Omental fat pad (tissue), 4 donors: Measurements from ENCODE around the gene ESRRA. TPM values are rescaled to one million over a fixed set of nuclear protein-coding genes. Genes with fewer than 3 reads are reported as not detected.
"Not testable (repeated sequence)": the region's sequence is repeated elsewhere in the genome, so short reads cannot be mapped to it uniquely, and the experiment has no call there.

ENCODE experiments used
- ATAC-seq: fragments of 150-250 bp; one replicate; pipeline ENCODE4 v1.9.1; 2016; ENCODE audit warnings: mild to moderate bottlenecking, moderate library complexity; ENCODE audit not compliant: low FRiP score
- DNase-seq: peaks from one replicate; pipeline ENCODE4 v3.0.0-alpha.2; 2019; ENCODE audit warnings: low spot score
- CTCF ChIP-seq, 3 donors: fragments of 450-650 bp; IDR thresholded peaks; one replicate each; pipeline ENCODE4 v1.5.1; 2016 to 2017; ENCODE audit warnings: antibody characterized with exemption in 3 of 3, mild to moderate bottlenecking in 3 of 3, moderate library complexity in 2 of 3
- total RNA-seq, 4 donors: library from RNA; depleted of rRNA; stranded (reverse); fragments of >200 nt; gene quantifications; one replicate each; pipeline ENCODE4 v1.1.0, GENCODE V29; 2016

Gene ESRRA
- total RNA-seq, 4 donors from 2014 or later = 32.1 to 50.8 (median 44.6) TPM

GRCh38 chr11:64312947-64313346, 7.6 kb downstream of the ESRRA start:
- no peak for ATAC-seq

GRCh38 chr11:64313491-64314145, 8.3 kb downstream of the ESRRA start:
- TF ChIP-seq CTCF (IDR thresholded peaks at IDR 0.05) = no peak
- DNase-seq (no peak), ATAC-seq (no peak)

More at GRCh38 chr11:64312947-64313346, 7.6 kb downstream of the ESRRA start:
- TF ChIP-seq CTCF (IDR thresholded peaks at IDR 0.05) = no peak
- no peak for DNase-seq

- DNase-seq = no peak
- ATAC-seq = no peak
- no peak for TF ChIP-seq CTCF (IDR thresholded peaks at IDR 0.05)
These were observed 9.0 kb downstream of the ESRRA start for GRCh38 chr11:64314146-64314804.

- DNase-seq (no peak), ATAC-seq (no peak)
- no peak for TF ChIP-seq CTCF (IDR thresholded peaks at IDR 0.05)
These were observed 9.7 kb downstream of the ESRRA start for GRCh38 chr11:64314805-64315561.

- not testable (repeated sequence) for ATAC-seq, DNase-seq
These were observed 10.6 kb downstream of the ESRRA start for GRCh38 chr11:64315667-64316526.

GRCh38 chr11:64316672-64317324, 11.5 kb downstream of the ESRRA start:
- DNase-seq (no peak), ATAC-seq (peak; percentile 3)
- no peak for TF ChIP-seq CTCF (IDR thresholded peaks at IDR 0.05)
